HUES48 (cell line): Measurements from ENCODE around the gene ACAT2.
A peak's percentile ranks its signal among the peaks of the same experiment; 100 is the strongest.

ENCODE experiments used
- H3K27ac ChIP-seq: one replicate; pipeline ENCODE4 v1.7.0; 2013; ENCODE audit warnings: low read depth, low read length, inconsistent platforms
- H3K27me3 ChIP-seq: 2 replicates; pipeline ENCODE4 v1.6.1; 2013; ENCODE audit warnings: mild to moderate bottlenecking, low read length; ENCODE audit not compliant: control insufficient read depth, insufficient read depth
- H3K36me3 ChIP-seq: 2 replicates; pipeline ENCODE4 v1.6.1; 2013; ENCODE audit warnings: low read length; ENCODE audit not compliant: control insufficient read depth, insufficient read depth
- H3K4me1 ChIP-seq: 2 replicates; pipeline ENCODE4 v1.6.1; 2013; ENCODE audit warnings: mild to moderate bottlenecking, low read length; ENCODE audit not compliant: control insufficient read depth, insufficient read depth
- H3K4me3 ChIP-seq: 2 replicates; pipeline ENCODE4 v1.5.1; 2013; ENCODE audit warnings: mild to moderate bottlenecking, low read depth, low read length
- H3K9ac ChIP-seq: 2 replicates; pipeline ENCODE4 v1.6.1; 2013; ENCODE audit warnings: mild to moderate bottlenecking, low read depth, low read length, moderate library complexity
- H3K9me3 ChIP-seq: 2 replicates; pipeline ENCODE4 v1.6.1; 2013; ENCODE audit warnings: low read length; ENCODE audit not compliant: control insufficient read depth, insufficient read depth

ACAT2 gene

DNA sequence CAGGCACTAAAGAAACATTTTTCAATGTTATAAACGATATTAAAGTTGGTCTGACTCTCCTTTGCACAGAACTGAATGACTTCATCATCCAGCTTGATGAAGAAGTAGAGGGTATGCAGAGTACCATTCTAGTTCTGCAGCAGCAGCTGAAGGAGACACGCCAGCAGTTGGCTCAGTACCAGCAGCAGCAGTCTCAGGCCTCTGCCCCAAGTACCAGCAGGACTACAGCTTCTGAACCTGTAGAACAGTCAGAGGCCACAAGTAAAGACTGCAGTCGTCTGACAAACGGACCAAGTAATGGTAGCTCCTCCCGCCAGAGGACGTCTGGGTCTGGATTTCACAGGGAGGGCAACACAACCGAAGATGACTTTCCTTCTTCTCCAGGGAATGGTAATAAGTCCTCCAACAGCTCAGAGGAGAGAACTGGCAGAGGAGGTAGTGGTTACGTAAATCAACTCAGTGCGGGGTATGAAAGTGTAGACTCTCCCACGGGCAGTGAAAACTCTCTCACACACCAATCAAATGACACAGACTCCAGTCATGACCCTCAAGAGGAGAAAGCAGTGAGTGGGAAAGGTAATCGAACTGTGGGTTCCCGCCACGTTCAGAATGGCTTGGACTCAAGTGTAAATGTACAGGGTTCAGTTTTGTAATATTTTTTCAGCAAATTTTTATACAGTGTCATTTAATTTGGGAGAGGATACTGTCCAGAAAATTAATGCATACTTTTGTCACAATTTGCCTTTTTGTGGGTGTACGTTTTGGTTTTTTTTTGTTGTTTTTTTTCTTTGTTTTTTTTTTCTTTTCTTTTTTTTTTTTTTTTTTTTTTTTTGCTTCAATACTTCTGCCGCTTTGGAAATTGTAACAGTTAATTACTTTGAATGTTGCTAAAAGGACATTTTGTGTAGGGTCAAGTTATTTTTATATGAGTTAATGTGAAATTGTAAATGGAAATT is 6.6 kb upstream of the ACAT2 start:
- H3K4me1 ChIP-seq = peaks cover 9% of the 10 kb centered on the region
- no peaks in the 10 kb centered on the region for H3K27me3 ChIP-seq
- H3K36me3 ChIP-seq = peaks cover 89% of the 10 kb centered on the region
- no peak overlapping the region for H3K27ac ChIP-seq
- H3K9me3 ChIP-seq = no peaks in the 10 kb centered on the region
- H3K4me3 ChIP-seq = no peak overlapping the region
- no peak overlapping the region for H3K9ac ChIP-seq

DNA sequence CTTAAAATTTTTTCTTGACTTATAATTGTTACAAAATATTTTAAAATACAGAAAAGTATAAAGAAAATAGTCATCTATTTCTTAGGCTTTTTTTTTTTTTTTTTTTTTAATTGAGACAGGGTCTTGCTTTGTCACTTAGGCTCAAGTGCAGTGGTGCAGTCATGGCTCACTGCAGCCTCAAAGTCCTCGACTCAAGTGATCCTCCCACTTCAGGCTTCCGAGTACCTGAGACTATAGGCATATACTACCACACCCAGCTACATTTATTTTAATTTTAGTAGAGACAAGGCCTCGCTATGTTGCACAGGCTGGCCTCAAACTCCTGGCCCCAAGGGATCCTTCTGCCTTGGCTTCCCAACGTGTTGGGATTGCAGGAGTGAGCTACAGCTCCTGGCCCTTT is 5.3 kb upstream of the ACAT2 start:
- Histone ChIP-seq H3K4me3 (no peak overlapping the region), H3K4me1 (peaks cover 19% of the 10 kb centered on the region), H3K36me3 (peaks cover 76% of the 10 kb centered on the region), H3K9me3 (no peaks in the 10 kb centered on the region), H3K27ac (no peak overlapping the region), H3K27me3 (no peaks in the 10 kb centered on the region), H3K9ac (no peak overlapping the region)

GRCh38 chr6:159758031-159759001 is 3.5 kb upstream of the ACAT2 start:
- Histone ChIP-seq H3K27ac (peak overlapping the region; percentile 36), H3K9me3 (no peaks in the 10 kb centered on the region), H3K4me3 (no peak overlapping the region), H3K36me3 (peaks cover 65% of the 10 kb centered on the region), H3K4me1 (peaks cover 25% of the 10 kb centered on the region), H3K27me3 (no peaks in the 10 kb centered on the region), H3K9ac (no peak overlapping the region)

- Histone ChIP-seq H3K9me3 (no peaks in the 10 kb centered on the region), H3K36me3 (peaks cover 61% of the 10 kb centered on the region), H3K9ac (no peak overlapping the region)
Measured at GRCh38 chr6:159759645-159760044, 2.2 kb upstream of the ACAT2 start.

GRCh38 chr6:159760602-159761057 is 1.2 kb upstream of the ACAT2 start:
- peak overlapping the region; percentile 43; the same call in 1 of the 2 replicates for H3K9ac ChIP-seq
- peaks cover 59% of the 10 kb centered on the region for H3K36me3 ChIP-seq
- peak overlapping the region; percentile 97 for H3K27ac ChIP-seq
- peaks cover 25% of the 10 kb centered on the region for H3K4me1 ChIP-seq
- H3K27me3 ChIP-seq = no peaks in the 10 kb centered on the region
- no peaks in the 10 kb centered on the region for H3K9me3 ChIP-seq
- H3K4me3 ChIP-seq = peak overlapping the region; percentile 85; the same call in 1 of the 2 replicates

More at GRCh38 chr6:159759645-159760044, 2.2 kb upstream of the ACAT2 start:
- no peaks in the 10 kb centered on the region for H3K27me3 ChIP-seq
- no peak overlapping the region for H3K4me3 ChIP-seq
- peaks cover 25% of the 10 kb centered on the region for H3K4me1 ChIP-seq
- peak overlapping the region; percentile 97 for H3K27ac ChIP-seq

DNA sequence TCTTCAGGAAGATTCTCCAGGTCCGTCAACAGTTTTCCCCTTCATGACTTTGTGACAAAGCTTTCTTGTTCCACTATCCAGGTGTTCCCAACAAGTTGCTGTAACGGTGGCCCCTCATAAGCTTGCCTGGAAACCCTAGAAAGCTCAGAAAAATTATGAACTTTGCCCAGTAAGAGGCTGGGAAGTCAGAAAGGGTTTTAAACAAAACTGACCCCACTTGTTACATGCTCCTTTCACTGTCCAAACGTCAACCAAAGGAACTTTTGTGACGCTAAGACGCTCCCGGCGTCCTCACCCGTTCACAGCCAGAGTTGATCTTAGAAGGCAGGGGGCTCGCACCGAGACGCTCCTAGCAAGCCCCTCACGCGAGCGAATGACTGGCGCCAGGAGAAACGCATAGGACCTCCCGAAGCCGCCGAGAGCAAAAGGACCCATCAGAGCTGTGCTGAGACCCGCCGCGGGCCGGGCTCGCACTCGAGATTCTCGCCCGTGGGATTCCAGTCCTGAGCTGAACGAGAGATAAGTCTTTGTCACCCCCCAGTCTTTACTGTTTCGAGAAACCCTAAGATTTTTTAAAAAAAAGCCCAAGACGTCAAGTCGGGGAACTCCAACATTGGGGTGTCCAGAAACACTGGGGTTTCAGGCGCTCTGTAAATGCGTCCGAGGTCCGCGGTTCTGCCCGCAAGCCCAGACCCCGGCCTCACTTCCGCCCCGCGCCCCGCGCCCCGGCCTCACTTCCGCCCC is 544 bp upstream of the ACAT2 start:
- Histone ChIP-seq H3K36me3 (peaks cover 59% of the 10 kb centered on the region), H3K4me1 (peaks cover 25% of the 10 kb centered on the region), H3K9me3 (no peaks in the 10 kb centered on the region), H3K9ac (peak overlapping the region; percentile 43), H3K4me3 (peak overlapping the region; percentile 85), H3K27me3 (no peaks in the 10 kb centered on the region), H3K27ac (peak overlapping the region; percentile 97)

DNA sequence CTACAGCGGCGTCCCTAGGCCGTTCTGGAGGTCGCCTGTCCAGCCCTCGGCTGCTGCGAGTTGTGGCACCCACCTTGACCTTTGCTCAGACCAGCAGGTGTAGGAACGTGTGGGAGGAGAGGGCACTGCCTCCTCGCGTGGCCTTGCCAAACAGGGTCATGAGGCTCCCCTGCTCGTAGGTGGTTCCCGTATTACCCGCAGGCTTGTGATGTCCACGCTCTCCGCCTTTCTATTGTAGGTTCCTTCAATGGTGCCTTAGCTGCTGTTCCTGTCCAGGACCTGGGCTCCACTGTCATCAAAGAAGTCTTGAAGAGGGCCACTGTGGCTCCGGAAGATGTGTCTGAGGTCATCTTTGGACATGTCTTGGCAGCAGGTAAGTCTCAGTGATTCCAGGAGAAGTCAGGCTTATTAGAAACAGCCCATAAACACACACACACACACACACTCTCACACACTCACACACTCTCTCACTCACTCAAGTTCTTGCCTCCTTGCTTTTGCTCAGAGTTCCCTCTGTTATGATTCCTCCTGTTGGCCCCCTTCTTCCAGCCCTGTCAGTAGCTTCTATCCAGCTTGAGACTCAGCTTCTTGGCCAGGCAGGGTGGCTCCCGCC is 942 bp downstream of the ACAT2 start:
- H3K27ac ChIP-seq = peak overlapping the region; percentile 97

DNA sequence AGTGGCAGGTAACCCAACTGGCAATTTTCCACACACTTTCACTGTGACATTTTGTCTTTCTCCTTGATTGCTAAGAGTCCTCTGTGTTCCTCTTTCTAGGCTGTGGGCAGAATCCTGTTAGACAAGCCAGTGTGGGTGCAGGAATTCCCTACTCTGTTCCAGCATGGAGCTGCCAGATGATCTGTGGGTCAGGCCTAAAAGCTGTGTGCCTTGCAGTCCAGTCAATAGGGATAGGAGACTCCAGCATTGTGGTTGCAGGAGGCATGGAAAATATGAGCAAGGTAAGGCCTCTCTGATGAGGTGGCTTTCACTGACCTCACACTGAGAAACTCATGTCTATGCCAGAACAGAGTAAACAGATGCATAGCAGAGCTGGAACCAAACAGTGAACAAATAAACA is 5.1 kb downstream of the ACAT2 start:
- Histone ChIP-seq H3K36me3 (peaks cover 84% of the 10 kb centered on the region), H3K4me1 (peaks cover 6% of the 10 kb centered on the region; the same call in 1 of the 2 replicates), H3K9ac (no peak overlapping the region), H3K27ac (no peak overlapping the region), H3K27me3 (no peaks in the 10 kb centered on the region), H3K4me3 (no peak overlapping the region), H3K9me3 (no peaks in the 10 kb centered on the region)

More for the DNA sequence above, 942 bp downstream of the ACAT2 start:
- Histone ChIP-seq H3K27me3 (no peaks in the 10 kb centered on the region), H3K9ac (peak overlapping the region; percentile 43; the same call in 1 of the 2 replicates), H3K9me3 (no peaks in the 10 kb centered on the region), H3K4me3 (peak overlapping the region; percentile 85), H3K4me1 (peaks cover 25% of the 10 kb centered on the region), H3K36me3 (peaks cover 60% of the 10 kb centered on the region)

GRCh38 chr6:159769470-159769869 is 7.6 kb downstream of the ACAT2 start:
- Histone ChIP-seq H3K27me3 (no peaks in the 10 kb centered on the region), H3K9ac (no peak overlapping the region), H3K4me1 (no peaks in the 10 kb centered on the region), H3K4me3 (no peak overlapping the region), H3K9me3 (no peaks in the 10 kb centered on the region), H3K27ac (no peak overlapping the region), H3K36me3 (peaks cover 95% of the 10 kb centered on the region)

DNA sequence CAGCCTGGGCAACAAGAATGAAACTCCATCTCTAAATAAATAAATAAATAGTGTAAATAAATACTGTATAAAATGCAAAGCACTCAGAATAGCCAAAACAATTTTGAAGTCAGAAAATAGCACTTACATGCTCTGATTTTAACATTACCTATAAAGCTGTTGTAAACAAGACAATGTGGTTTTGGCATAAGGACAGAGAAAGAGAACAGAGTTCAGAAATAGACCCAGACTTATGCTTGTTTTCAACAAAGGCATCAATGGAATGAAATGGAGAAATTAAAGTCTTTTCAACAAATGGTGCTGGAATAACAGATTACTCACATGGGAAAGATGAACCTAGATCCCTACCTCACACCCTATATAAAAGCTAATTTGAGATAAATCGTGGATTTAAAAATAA is 10.4 kb downstream of the ACAT2 start:
- no peaks in the 10 kb centered on the region for H3K27me3 ChIP-seq
- peaks cover 97% of the 10 kb centered on the region for H3K36me3 ChIP-seq
- H3K9ac ChIP-seq = no peak overlapping the region
- H3K4me1 ChIP-seq = no peaks in the 10 kb centered on the region
- H3K9me3 ChIP-seq = no peaks in the 10 kb centered on the region
- no peak overlapping the region for H3K27ac ChIP-seq
- no peak overlapping the region for H3K4me3 ChIP-seq
